Transverse colon (tissue), 3 donors: ENCODE results near the gene FGD3.

Experiments used
- EP300 ChIP-seq: sonication (generic); formaldehyde crosslinking; IDR thresholded peaks from one replicate; pipeline ENCODE4 v1.6.1; 2017; ENCODE audit warnings: antibody characterized with exemption, low read depth
- TF ChIP-seq, protein P1 (sequence below), 5 experiments: fragments of 200-600 bp in 3 of 5; fragments of 450-650 bp in 2 of 5; sonication (generic) in 3 of 5; IDR thresholded peaks; 1 replicate in 2 of 5; 2 replicates in 3 of 5; pipeline ENCODE4 v1.5.1; 2016 to 2017; ENCODE audit warnings: antibody characterized with exemption in 5 of 5, inconsistent platforms in 3 of 5, mild to moderate bottlenecking in 2 of 5, moderate library complexity in 1 of 5

DNA sequence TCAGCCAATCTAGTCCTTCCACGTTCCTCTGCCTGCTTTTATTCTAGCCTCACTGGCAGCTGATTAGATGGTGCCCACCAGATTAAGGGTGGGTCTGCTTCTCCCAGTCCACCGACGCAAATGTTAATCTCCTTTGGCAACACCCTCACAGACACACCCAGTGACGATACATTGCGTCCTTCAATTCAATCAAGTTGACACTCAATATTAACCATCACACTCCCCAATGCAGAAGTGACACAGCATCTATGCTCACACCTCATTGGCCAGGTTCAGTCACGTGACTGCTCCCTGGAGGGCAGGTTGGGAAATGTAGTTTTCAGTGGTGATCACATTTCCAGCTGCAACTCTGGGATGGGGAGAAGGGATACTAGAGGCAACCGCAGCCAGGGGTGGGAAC lies 124.1 kb downstream of the FGD3 start:
- TF ChIP-seq, protein P1, sequence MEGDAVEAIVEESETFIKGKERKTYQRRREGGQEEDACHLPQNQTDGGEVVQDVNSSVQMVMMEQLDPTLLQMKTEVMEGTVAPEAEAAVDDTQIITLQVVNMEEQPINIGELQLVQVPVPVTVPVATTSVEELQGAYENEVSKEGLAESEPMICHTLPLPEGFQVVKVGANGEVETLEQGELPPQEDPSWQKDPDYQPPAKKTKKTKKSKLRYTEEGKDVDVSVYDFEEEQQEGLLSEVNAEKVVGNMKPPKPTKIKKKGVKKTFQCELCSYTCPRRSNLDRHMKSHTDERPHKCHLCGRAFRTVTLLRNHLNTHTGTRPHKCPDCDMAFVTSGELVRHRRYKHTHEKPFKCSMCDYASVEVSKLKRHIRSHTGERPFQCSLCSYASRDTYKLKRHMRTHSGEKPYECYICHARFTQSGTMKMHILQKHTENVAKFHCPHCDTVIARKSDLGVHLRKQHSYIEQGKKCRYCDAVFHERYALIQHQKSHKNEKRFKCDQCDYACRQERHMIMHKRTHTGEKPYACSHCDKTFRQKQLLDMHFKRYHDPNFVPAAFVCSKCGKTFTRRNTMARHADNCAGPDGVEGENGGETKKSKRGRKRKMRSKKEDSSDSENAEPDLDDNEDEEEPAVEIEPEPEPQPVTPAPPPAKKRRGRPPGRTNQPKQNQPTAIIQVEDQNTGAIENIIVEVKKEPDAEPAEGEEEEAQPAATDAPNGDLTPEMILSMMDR (IDR thresholded peaks at IDR 0.05), result no peak
- TF ChIP-seq EP300, result no peak
